Right ventricle myocardium inferior (tissue), 1 donor: Measurements from ENCODE around the gene N4BP3. TPM values are rescaled to one million over a fixed set of nuclear protein-coding genes. Genes with fewer than 3 reads are reported as not detected.

Experiments used
- ATAC-seq: fragments of 200-7000 bp; cut with Tn5 transposase; one replicate; pipeline ENCODE4 v1.9.1; 2020; ENCODE audit warnings: mild to moderate bottlenecking, moderate library complexity
- DNase-seq: peaks from one replicate; pipeline ENCODE4 v3.0.0; 2021; ENCODE audit errors: missing footprints
- intact Hi-C: fragments of 100-400 bp; cut with DNase I; formaldehyde crosslinking; loops from one replicate; pipeline ENCODE4 v1.11.0; 2022
- total RNA-seq: library from RNA; stranded (reverse); fragmentation: NEBNext Ultra II Directional; extraction: Animal tissue kit (Norgen Biotek cat#: 25700); gene quantifications from one replicate; pipeline ENCODE4 v1.2.1, GENCODE V29; 2021
- donor health status: DM: no; HTN: yes; CAD: no; lungs with severe emphysema.

The N4BP3 gene
- total RNA-seq, 1 donor from 2014 or later, result 2.9 TPM

DNA sequence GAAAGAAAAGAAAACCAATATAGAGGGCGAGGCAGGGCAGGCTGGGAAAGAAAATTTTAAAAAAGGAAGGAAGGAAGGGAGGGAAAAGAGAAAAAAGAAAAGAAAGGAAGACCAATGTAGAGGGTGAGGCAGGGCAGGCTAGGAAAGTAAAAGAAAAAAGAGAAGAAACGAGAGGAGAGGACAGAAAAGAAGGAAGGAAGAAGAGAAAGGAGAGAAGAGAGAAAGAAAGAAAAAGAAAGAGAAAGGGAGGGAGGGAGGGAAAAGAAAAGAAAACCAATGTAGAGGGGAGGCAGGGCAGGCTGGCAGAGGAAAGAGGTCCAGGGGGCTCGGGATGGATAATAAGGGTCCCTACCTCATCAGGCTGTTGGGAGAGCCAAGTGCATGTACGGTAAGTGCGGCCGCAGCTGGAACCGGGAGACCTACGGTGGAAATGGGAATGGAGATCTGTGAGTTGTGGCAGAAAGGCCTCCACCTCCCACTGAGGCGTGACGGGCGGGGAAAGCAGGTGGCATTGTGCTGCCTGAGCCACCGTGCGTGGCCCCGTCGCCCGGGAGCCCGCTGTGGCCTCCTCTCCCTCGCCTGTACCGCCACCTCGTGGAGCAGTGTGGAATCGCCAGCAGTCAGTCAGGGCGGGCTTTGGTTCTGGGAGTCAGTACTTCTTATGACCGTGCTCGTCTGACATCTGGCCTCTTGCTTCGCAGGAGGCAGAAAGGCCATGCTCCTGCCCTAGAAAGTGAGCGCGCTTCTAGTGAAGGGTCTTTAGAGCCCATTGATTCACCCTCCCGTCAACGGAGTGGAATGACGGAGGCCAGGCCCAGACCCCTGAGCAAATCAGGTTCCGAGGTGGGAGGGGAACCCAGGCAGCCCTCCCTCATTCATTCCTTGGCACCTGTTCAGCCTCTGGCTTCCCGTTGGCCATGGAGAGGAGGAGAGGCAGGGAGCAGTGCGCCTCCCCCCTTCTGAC is 50.7 kb downstream of the N4BP3 start:
- intact Hi-C loops, result loop anchor here (1.0 kb wide), 1 partner anchor 88 kb away; no protein-coding TSS in a partner anchor
- DNase-seq, result peak; percentile 93
- ATAC-seq, result peak; percentile 91

DNA sequence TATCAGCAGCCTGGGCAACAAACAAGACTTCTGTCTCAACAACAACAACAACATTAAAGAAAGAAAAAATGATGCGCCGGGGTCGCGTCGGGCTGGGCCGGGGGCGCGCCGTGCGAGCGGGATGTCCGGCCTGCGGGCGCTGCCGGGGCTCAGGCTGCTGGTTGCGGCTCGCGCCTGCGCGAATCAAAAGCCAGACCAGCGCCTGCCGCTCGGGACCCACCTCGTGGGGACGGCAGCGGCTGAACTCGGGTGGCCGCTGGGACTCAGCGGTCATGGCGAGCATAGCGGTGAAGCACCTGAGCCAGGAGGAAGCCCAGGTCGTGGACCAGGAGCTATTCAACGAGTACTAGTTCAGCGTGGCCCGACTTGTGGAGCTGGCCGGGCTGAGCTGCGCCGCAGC is 52.2 kb downstream of the N4BP3 start:
- ATAC-seq (no peak), DNase-seq (no peak)
- intact Hi-C loops, result no loop called here

DNA sequence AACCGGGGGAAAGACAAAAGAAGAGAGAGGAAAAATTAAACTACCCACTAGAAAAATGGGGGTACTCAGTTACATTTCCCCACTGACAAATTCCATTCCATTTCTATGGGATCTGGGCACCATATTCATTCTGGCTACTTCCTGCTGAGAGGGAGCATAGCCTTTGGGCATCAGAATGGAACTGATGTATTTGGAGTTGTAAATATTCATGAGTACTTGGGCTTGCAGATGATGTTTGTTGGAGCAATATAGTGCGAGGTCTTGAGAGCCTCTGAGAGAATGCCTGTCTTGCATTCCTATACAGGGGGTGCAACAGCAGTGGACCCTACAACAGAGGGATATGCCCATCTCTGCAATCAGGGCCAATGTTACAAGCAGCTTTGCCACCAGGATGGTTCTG is 57.1 kb downstream of the N4BP3 start:
- DNase-seq (no peak), ATAC-seq (no peak)
- intact Hi-C loops, result no loop called here

DNA sequence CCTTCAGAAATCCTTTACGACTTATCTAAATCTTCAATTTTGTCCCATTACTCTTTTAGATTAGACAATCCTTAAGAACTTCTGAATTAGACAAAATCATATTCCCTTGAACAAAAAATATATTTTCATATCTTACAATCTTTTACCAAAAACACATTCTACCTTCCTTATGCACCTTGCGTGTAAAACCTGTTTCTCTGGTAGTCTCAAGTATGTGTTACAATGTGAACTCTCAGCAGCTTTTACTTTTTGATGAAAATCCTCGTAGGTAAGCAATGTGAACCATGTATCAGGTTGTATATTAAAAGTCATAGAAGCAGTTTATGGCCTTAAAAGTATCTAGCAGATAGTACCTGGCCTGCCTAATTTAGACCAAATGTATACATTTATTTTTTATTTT is 61.1 kb downstream of the N4BP3 start:
- no peak for DNase-seq
- ATAC-seq, result no peak
- intact Hi-C loops, result no loop called here

Other genes with a start within 250 kb of the N4BP3 start
- not detected for gene PROP1, start 117.3 kb upstream of the N4BP3 start, total RNA-seq
- 35.2 TPM for gene RMND5B, start 17.5 kb downstream of the N4BP3 start, total RNA-seq
- gene NHP2, start 40.4 kb downstream of the N4BP3 start, total RNA-seq, result 79.8 TPM
- not detected for gene GMCL2, start 73.8 kb downstream of the N4BP3 start, total RNA-seq
- gene HNRNPAB, start 91.0 kb downstream of the N4BP3 start, total RNA-seq, result 85.6 TPM
- 34.5 TPM for gene PHYKPL, start 119.3 kb downstream of the N4BP3 start, total RNA-seq